Activated CD8-positive, alpha-beta T cell treated with anti-CD3 and anti-CD28 coated beads, Interleukin-2, amount 10 ng/mL, durations not matched to agents 7 days and 5 days (primary cell): Measurements from ENCODE around the gene ISY1. TPM values are rescaled to one million over a fixed set of nuclear protein-coding genes. Genes with fewer than 3 reads are reported as not detected.
"Not testable (repeated sequence)": the region's sequence is repeated elsewhere in the genome, so short reads cannot be mapped to it uniquely, and the experiment has no call there.

Experiments
- ATAC-seq: fragments of 150-1000 bp; cut with Tn5 transposase; one replicate; pipeline ENCODE4 v1.10.0; 2021; ENCODE audit warnings: moderate library complexity
- CTCF ChIA-PET: fragments of 350-600 bp; sonication (Branson Sonifier 250); formaldehyde crosslinking; loops from one replicate; lab custom pipeline; 2021; ENCODE audit warnings: antibody characterized with exemption; lab: Charles Lee
- POLR2A ChIA-PET: fragments of 350-600 bp; sonication (Branson Sonifier 250); formaldehyde crosslinking; loops from one replicate; lab custom pipeline; 2021; ENCODE audit warnings: antibody characterized with exemption; lab: Charles Lee
- DNase-seq: peaks from one replicate; pipeline ENCODE4 v3.0.0-alpha.2; 2020
- H3K27ac Mint-ChIP-seq: one replicate; pipeline ENCODE4 v1.8.0; 2021; ENCODE audit warnings: mild to moderate bottlenecking, mixed read lengths
- H3K27me3 Mint-ChIP-seq: one replicate; pipeline ENCODE4 v1.8.0; 2021; ENCODE audit warnings: low read depth, mixed read lengths
- H3K36me3 Mint-ChIP-seq: one replicate; pipeline ENCODE4 v1.8.0; 2021; ENCODE audit warnings: low read depth, mixed read lengths
- H3K4me1 Mint-ChIP-seq: one replicate; pipeline ENCODE4 v1.8.0; 2021; ENCODE audit warnings: low read depth, mixed read lengths
- H3K4me3 Mint-ChIP-seq: one replicate; pipeline ENCODE4 v1.8.0; 2021; ENCODE audit warnings: mild to moderate bottlenecking, mixed read lengths
- H3K9me3 Mint-ChIP-seq: one replicate; pipeline ENCODE4 v1.8.0; 2022; ENCODE audit warnings: mixed read lengths; ENCODE audit not compliant: insufficient read depth
- total RNA-seq, 2 experiments: library from RNA; stranded (reverse); gene quantifications; one replicate each; pipeline ENCODE4 v1.2.3, GENCODE V29; 2021

Gene ISY1
- total RNA-seq, 2 experiments from 2014 or later, result 57.9 to 65.7 TPM

GRCh38 chr3:129184784-129185542 is 24.1 kb upstream of the ISY1 start:
- DNase-seq, H3K9me3 Mint-ChIP-seq, ATAC-seq, H3K27me3 Mint-ChIP-seq: not testable (repeated sequence)
- ChIA-PET CTCF (interaction anchor here (1.0 to 2.3 kb wide), 8 partner anchors 10 to 214 kb away, joined by 3 to 17 read pairs (median 6); no protein-coding TSS in a partner anchor), POLR2A (interaction anchor here (0.9 kb wide), 1 partner anchor 65 kb away, joined by 3 read pairs; no protein-coding TSS in a partner anchor)
- peaks cover 37% of the 10 kb centered on the region for H3K4me1 Mint-ChIP-seq
- H3K36me3 Mint-ChIP-seq, result peaks cover 32% of the 10 kb centered on the region
- H3K4me3 Mint-ChIP-seq, result peak overlapping the region; percentile 92
- peak overlapping the region; percentile 52 for H3K27ac Mint-ChIP-seq

DNA sequence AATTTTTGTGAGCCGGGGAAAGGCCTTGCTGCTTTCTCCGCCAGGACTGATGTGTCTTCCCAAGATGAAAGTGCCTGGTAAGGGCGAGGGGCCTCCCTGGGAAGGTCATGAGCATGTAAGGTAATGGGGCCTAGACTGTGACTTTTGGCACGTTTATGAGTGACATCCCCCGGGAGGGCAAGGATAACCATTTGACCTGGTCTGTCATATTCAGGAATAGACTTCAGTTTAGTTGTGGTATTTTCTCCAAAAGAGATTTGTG is 23.5 kb upstream of the ISY1 start:
- Mint-ChIP-seq H3K27me3 (no peaks in the 10 kb centered on the region), H3K4me3 (peak overlapping the region; percentile 92), H3K27ac (peak overlapping the region; percentile 98), H3K36me3 (peaks cover 36% of the 10 kb centered on the region), H3K4me1 (peaks cover 41% of the 10 kb centered on the region), H3K9me3 (no peaks in the 10 kb centered on the region)
- ATAC-seq (peak; percentile 8), DNase-seq (peak; percentile 31)
- ChIA-PET CTCF (interaction anchor here (1.0 to 3.2 kb wide), 3 partner anchors 40 to 62 kb away, joined by 3 to 31 read pairs (median 3); no protein-coding TSS in a partner anchor), POLR2A (interaction anchor here (0.7 to 4.0 kb wide), 12 partner anchors 12 to 168 kb away, joined by 3 to 43 read pairs (median 10); partner anchors contain the start of genes COPG1 and RAB43)

DNA sequence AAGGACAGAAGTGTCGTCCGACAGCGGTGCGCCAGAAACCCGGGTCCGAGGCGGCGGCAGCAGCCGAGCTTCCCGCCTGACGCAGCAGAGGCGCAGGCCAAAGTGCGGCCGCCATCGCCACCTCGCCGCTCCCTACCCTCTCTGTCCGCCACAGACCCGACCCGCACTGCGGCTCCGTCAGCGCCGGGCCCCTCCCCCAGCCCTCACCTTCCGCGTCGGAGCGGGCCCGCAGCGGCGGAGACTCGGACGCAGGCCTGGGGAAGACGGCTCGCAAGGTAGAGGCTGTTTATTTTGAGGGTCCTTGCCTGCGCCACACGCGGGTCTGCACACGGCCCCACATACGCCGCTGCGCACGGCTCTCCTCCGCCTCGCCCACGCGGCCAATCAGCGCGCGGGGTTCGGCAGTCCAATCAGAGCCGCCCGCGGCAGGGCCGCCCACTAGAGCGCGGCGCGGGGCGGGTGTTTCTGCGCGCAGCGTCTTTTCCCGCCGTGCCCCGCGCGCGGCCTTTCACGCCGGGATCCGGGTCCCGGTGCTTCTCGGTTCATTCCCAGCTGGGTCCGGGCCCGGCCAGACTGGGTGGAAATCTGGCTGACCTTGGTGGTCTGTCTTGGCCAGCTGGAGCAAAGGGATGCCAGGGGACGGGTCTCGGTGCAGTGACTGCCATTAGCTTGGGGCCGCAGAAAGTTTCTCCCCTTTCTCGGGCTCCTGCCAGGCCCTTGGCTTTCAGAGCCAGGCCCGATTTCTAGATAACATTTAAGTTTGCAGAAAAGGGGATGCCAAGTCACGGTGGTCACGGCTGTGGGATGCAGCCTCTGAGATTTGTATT is 22.9 kb upstream of the ISY1 start, which contains the start of gene CNBP:
Gene CNBP, minus strand, starts transcription at position 328 of the 827 bp plus-strand sequence. CDS start 12,139 bp downstream, outside the sequence.
- ATAC-seq, result peak; percentile 98
- DNase-seq, result peak; percentile 94
- peaks cover 45% of the 10 kb centered on the region for H3K4me1 Mint-ChIP-seq
- peak within 1 kb of the TSS; percentile 98 for H3K27ac Mint-ChIP-seq
- peaks cover 42% of the 10 kb centered on the region for H3K36me3 Mint-ChIP-seq
- no peaks in the 10 kb centered on the region for H3K9me3 Mint-ChIP-seq
- peak within 1 kb of the TSS; percentile 92 for H3K4me3 Mint-ChIP-seq
- POLR2A ChIA-PET, result interaction anchor here (0.6 to 4.0 kb wide), 16 partner anchors 12 to 301 kb away, joined by 3 to 43 read pairs (median 8); partner anchors contain the start of genes COPG1 and RAB43
- CTCF ChIA-PET, result interaction anchor here (0.7 to 3.2 kb wide), 5 partner anchors 22 to 69 kb away, joined by 3 to 31 read pairs (median 3); no protein-coding TSS in a partner anchor
- H3K27me3 Mint-ChIP-seq, result no peaks in the 10 kb centered on the region

GRCh38 chr3:129182390-129183185 is 21.7 kb upstream of the ISY1 start:
- Mint-ChIP-seq H3K4me1 (peaks cover 55% of the 10 kb centered on the region), H3K27me3 (no peaks in the 10 kb centered on the region), H3K27ac (peak overlapping the region; percentile 98), H3K9me3 (no peaks in the 10 kb centered on the region), H3K36me3 (peaks cover 48% of the 10 kb centered on the region), H3K4me3 (peak overlapping the region; percentile 92)
- no peak for ATAC-seq
- CTCF ChIA-PET, result interaction anchor here (0.7 to 3.2 kb wide), 10 partner anchors 13 to 167 kb away, joined by 3 to 31 read pairs (median 4); partner anchors contain the start of gene COPG1
- peak; percentile 57 for DNase-seq
- POLR2A ChIA-PET, result interaction anchor here (0.6 to 4.0 kb wide), 20 partner anchors 9 to 1127 kb away, joined by 3 to 43 read pairs (median 6); partner anchors contain the start of genes COPG1, HMCES and RAB43

GRCh38 chr3:129181819-129182218 is 21.0 kb upstream of the ISY1 start:
- H3K4me1 Mint-ChIP-seq, result peaks cover 58% of the 10 kb centered on the region
- DNase-seq (no peak), ATAC-seq (no peak)
- H3K9me3 Mint-ChIP-seq, result no peaks in the 10 kb centered on the region
- peak overlapping the region; percentile 98 for H3K27ac Mint-ChIP-seq
- no peaks in the 10 kb centered on the region for H3K27me3 Mint-ChIP-seq
- peak overlapping the region; percentile 92 for H3K4me3 Mint-ChIP-seq
- CTCF ChIA-PET, result interaction anchor here (0.9 to 3.2 kb wide), 9 partner anchors 13 to 166 kb away, joined by 3 to 31 read pairs (median 4); partner anchors contain the start of gene COPG1
- H3K36me3 Mint-ChIP-seq, result peaks cover 54% of the 10 kb centered on the region
- POLR2A ChIA-PET, result interaction anchor here (1.1 to 4.0 kb wide), 8 partner anchors 10 to 155 kb away, joined by 3 to 43 read pairs (median 12); partner anchors contain the start of genes COPG1 and RAB43

GRCh38 chr3:129180461-129180860 is 19.6 kb upstream of the ISY1 start:
- Mint-ChIP-seq H3K27ac (peak overlapping the region; percentile 98), H3K9me3 (no peaks in the 10 kb centered on the region), H3K27me3 (no peaks in the 10 kb centered on the region), H3K36me3 (peaks cover 66% of the 10 kb centered on the region), H3K4me1 (peaks cover 62% of the 10 kb centered on the region), H3K4me3 (peak overlapping the region; percentile 92)
- ATAC-seq, result no peak
- no peak for DNase-seq
- CTCF ChIA-PET, result interaction anchor here (1.4 kb wide), 1 partner anchor 19 kb away, joined by 6 read pairs; no protein-coding TSS in a partner anchor
- POLR2A ChIA-PET, result interaction anchor here (1.3 to 4.0 kb wide), 2 partner anchors 61 to 135 kb away, joined by 5 to 43 read pairs; partner anchors contain the start of gene RAB43

- Mint-ChIP-seq H3K27ac (peak overlapping the region; percentile 23), H3K9me3 (no peaks in the 10 kb centered on the region)
- CTCF ChIA-PET, result interaction anchor here (3.1 kb wide), 1 partner anchor 14 kb away, joined by 15 read pairs; no protein-coding TSS in a partner anchor
These were observed 15.2 kb upstream of the ISY1 start for GRCh38 chr3:129176051-129176450.

DNA sequence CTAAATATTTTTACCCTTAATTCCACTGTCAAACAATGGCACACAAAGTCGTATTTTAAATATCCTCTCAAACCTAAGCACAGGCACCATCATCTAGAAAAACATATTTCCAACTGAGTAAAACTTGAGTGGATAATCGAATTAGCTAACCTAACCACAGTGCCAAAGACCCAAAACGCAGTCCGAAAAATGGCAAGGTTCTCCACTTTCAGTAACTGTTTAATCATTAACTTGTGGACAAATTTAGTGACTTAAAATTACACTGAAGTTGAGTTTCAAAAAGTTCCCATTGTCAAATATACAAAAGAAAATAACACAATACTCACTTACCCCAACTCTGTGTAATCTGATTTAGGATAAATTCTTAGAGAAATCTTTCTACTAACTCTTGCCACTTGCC is 12.9 kb upstream of the ISY1 start:
- H3K36me3 Mint-ChIP-seq, result peaks cover 69% of the 10 kb centered on the region
- peak overlapping the region; percentile 25 for H3K27ac Mint-ChIP-seq
- ChIA-PET CTCF (interaction anchor here (1.2 kb wide), 1 partner anchor 65 kb away, joined by 3 read pairs; no protein-coding TSS in a partner anchor), POLR2A (interaction anchor here (1.5 kb wide), 1 partner anchor 58 kb away, joined by 6 read pairs; no protein-coding TSS in a partner anchor)
- no peaks in the 10 kb centered on the region for H3K27me3 Mint-ChIP-seq
- DNase-seq (no peak), ATAC-seq (no peak)
- H3K9me3 Mint-ChIP-seq, result no peaks in the 10 kb centered on the region
- no peak overlapping the region for H3K4me3 Mint-ChIP-seq
- peaks cover 54% of the 10 kb centered on the region for H3K4me1 Mint-ChIP-seq

More at GRCh38 chr3:129176051-129176450, 15.2 kb upstream of the ISY1 start:
- DNase-seq, result no peak
- ATAC-seq, result no peak
- H3K36me3 Mint-ChIP-seq, result peaks cover 68% of the 10 kb centered on the region
- POLR2A ChIA-PET, result interaction anchor here (1.5 kb wide), 1 partner anchor 14 kb away, joined by 3 read pairs; no protein-coding TSS in a partner anchor
- no peaks in the 10 kb centered on the region for H3K27me3 Mint-ChIP-seq
- peaks cover 72% of the 10 kb centered on the region for H3K4me1 Mint-ChIP-seq
- no peak overlapping the region for H3K4me3 Mint-ChIP-seq

DNA sequence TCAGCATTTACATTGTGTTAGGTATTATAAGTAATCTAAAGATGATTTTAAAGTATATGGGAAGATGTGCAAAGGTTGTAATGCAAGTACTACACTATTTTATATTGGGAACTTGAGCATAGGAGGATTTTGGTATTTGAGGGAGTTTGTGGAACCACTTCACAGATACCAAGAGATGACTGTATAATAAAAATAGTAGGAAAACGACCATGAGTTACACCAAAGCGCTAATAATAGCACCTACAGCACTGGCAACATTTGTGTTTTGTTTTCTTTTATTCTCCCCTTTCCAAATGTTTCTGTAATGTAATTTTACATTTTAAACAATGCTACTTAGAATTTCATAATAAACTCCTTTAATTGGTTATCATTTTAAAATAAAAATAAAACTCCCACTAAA is 12.3 kb upstream of the ISY1 start:
- CTCF ChIA-PET, result interaction anchor here (3.4 kb wide), 1 partner anchor 11 kb away, joined by 17 read pairs; no protein-coding TSS in a partner anchor
- peaks cover 65% of the 10 kb centered on the region for H3K36me3 Mint-ChIP-seq
- DNase-seq, result no peak

More for the DNA sequence above, 12.3 kb upstream of the ISY1 start:
- Mint-ChIP-seq H3K4me1 (peaks cover 49% of the 10 kb centered on the region), H3K27me3 (no peaks in the 10 kb centered on the region), H3K4me3 (no peak overlapping the region), H3K9me3 (no peaks in the 10 kb centered on the region), H3K27ac (no peak overlapping the region)
- ATAC-seq, result no peak
- POLR2A ChIA-PET, result interaction anchor here (1.0 kb wide), 1 partner anchor 11 kb away, joined by 3 read pairs; no protein-coding TSS in a partner anchor
